HCT116 (cell line): ENCODE results near the gene GLO1. TPM values are rescaled to one million over a fixed set of nuclear protein-coding genes. Genes with fewer than 3 reads are reported as not detected.

ENCODE experiments used
- ATAC-seq: fragments of 200-7000 bp; cut with Tn5 transposase; 2 replicates; pipeline ENCODE4 v1.9.1; 2020; ENCODE audit warnings: mild to moderate bottlenecking, moderate library complexity
- BruUV-seq: library from RNA; stranded (reverse); fragments of 400-500 nt; replicated peaks from 2 replicates; lab custom pipeline; 2021; lab: Mats Ljungman, UMichigan
- CTCF ChIA-PET: fragments of 300-600 bp; sonication (Branson Sonifier 250); formaldehyde crosslinking; loops from one replicate; lab custom pipeline; 2021; ENCODE audit warnings: antibody characterized with exemption; lab: Charles Lee
- POLR2A ChIA-PET: fragments of 300-600, 350-600 bp; sonication (Branson Sonifier 250); formaldehyde crosslinking; loops from one replicate; lab custom pipeline; 2021; ENCODE audit warnings: antibody characterized with exemption; lab: Charles Lee
- RAD21 ChIA-PET, 2 experiments: fragments of 300-600 bp; sonication (Branson Sonifier 250); formaldehyde crosslinking; loops; one replicate each; lab custom pipeline; 2023; ENCODE audit warnings: low total read pairs in 2 of 2; ENCODE audit not compliant: uncharacterized antibody in 2 of 2, unreplicated experiment in 2 of 2, low non-redundant PET in 1 of 2; lab: Charles Lee
- DNase-seq: peaks from one replicate; pipeline ENCODE4 v3.0.0-alpha.2; 2010; ENCODE audit warnings: low read depth, low spot score
- H2AFZ ChIP-seq: fragments of 200-600 bp; shearing (Covaris generic), sonication (generic); 2 replicates; pipeline ENCODE4 v1.6.1; 2017; ENCODE audit warnings: low read depth, mixed run types, mixed read lengths, antibody characterized with exemption, low read length; ENCODE audit not compliant: poor library complexity, severe bottlenecking
- H3K27ac ChIP-seq: 2 replicates; pipeline ENCODE4 v1.5.1; 2012; ENCODE audit warnings: low read depth, low read length
- H3K27me3 ChIP-seq: fragments of 200-600 bp; sonication (generic); 2 replicates; pipeline ENCODE4 v1.6.1; 2016; ENCODE audit warnings: mixed run types, low read length, mixed read lengths; ENCODE audit not compliant: insufficient read depth
- H3K36me3 ChIP-seq, 2 experiments: fragments of 200-500 bp in 1 of 2; fragments of 200-600 bp in 1 of 2; sonication (Bioruptor generic) in 1 of 2; sonication (generic) in 1 of 2; 2 replicates each; pipeline versions ENCODE4 v1.5.1 to v1.6.1; 2014 to 2016; ENCODE audit warnings: low read length in 2 of 2, inconsistent platforms in 1 of 2, mixed read lengths in 1 of 2, mixed run types in 1 of 2; ENCODE audit not compliant: insufficient read depth in 2 of 2, control insufficient read depth in 1 of 2
- H3K4me1 ChIP-seq, 2 experiments: fragments of 200-600 bp in 1 of 2; sonication (generic) in 1 of 2; 2 replicates each; pipeline versions ENCODE4 v1.5.1 to v1.6.1; 2012 to 2017; ENCODE audit warnings: low read length in 2 of 2, inconsistent platforms in 1 of 2, mild to moderate bottlenecking in 1 of 2, mixed read lengths in 1 of 2, mixed run types in 1 of 2, moderate library complexity in 1 of 2; ENCODE audit not compliant: insufficient read depth in 2 of 2, control insufficient read depth in 1 of 2
- H3K4me2 ChIP-seq: fragments of 200-600 bp; sonication (generic); 2 replicates; pipeline ENCODE4 v1.6.1; 2017; ENCODE audit warnings: mixed run types, low read length, mixed read lengths
- H3K4me3 ChIP-seq, 2 experiments: fragments of 200-600 bp in 1 of 2; sonication (generic) in 1 of 2; replicated peaks in 1 of 2; 2 replicates each; pipeline ENCODE4 v1.5.1; 2011 to 2016; ENCODE audit warnings: low read length in 2 of 2, control low read depth in 1 of 2, low read depth in 1 of 2, mild to moderate bottlenecking in 1 of 2, mixed read lengths in 1 of 2, mixed run types in 1 of 2
- H3K79me2 ChIP-seq: fragments of 200-600 bp; sonication (generic); 2 replicates; pipeline ENCODE4 v1.6.1; 2017; ENCODE audit warnings: mild to moderate bottlenecking, mixed run types, low read length, moderate library complexity, mixed read lengths; ENCODE audit not compliant: insufficient read depth
- H3K9ac ChIP-seq: fragments of 200-600 bp; sonication (generic); 2 replicates; pipeline ENCODE4 v1.6.1; 2016; ENCODE audit warnings: low read length, mixed read lengths
- H3K9me2 ChIP-seq: fragments of 200-600 bp; sonication (generic), shearing (Covaris generic); 2 replicates; pipeline ENCODE4 v1.6.1; 2017; ENCODE audit warnings: mixed run types, mild to moderate bottlenecking, moderate library complexity; ENCODE audit not compliant: insufficient read depth
- H3K9me3 ChIP-seq, 2 experiments: fragments of 200-500 bp in 1 of 2; fragments of 200-600 bp in 1 of 2; sonication (Bioruptor generic) in 1 of 2; sonication (generic) in 1 of 2; 2 replicates each; pipeline ENCODE4 v1.6.1; 2014 to 2017; ENCODE audit warnings: low read length in 2 of 2, mixed read lengths in 2 of 2, inconsistent platforms in 1 of 2, low read depth in 1 of 2, mild to moderate bottlenecking in 1 of 2, mixed run types in 1 of 2, moderate library complexity in 1 of 2; ENCODE audit not compliant: control insufficient read depth in 1 of 2, insufficient read depth in 1 of 2
- H4K20me1 ChIP-seq: fragments of 200-600 bp; sonication (generic), shearing (Covaris generic); 2 replicates; pipeline ENCODE4 v1.6.1; 2017; ENCODE audit warnings: mixed run types, mild to moderate bottlenecking, moderate library complexity; ENCODE audit not compliant: insufficient read depth
- CBX3 ChIP-seq: IDR thresholded peaks from 2 replicates; pipeline ENCODE4 v1.6.1; 2012; ENCODE audit warnings: low read depth
- EZH2 ChIP-seq: fragments of 200-600 bp; sonication (generic); IDR thresholded peaks from 2 replicates; pipeline ENCODE4 v1.6.1; 2017; ENCODE audit warnings: antibody characterized with exemption, mixed run types
- EZH2phosphoT487 ChIP-seq: fragments of 200-600 bp; IDR thresholded peaks from 2 replicates; pipeline ENCODE4 v1.6.1; 2018; ENCODE audit warnings: antibody characterized with exemption, borderline replicate concordance
- FOSL1 ChIP-seq: IDR thresholded peaks from 2 replicates; pipeline ENCODE4 v1.6.1; 2012; ENCODE audit warnings: low read depth
- POLR2A ChIP-seq: IDR thresholded peaks from 2 replicates; pipeline ENCODE4 v1.7.0; 2011; ENCODE audit warnings: borderline replicate concordance; ENCODE audit not compliant: insufficient read depth, insufficient read length; ENCODE audit errors: extremely low read depth
- REST ChIP-seq: IDR thresholded peaks from 2 replicates; pipeline ENCODE4 v1.6.1; 2012; ENCODE audit warnings: low read depth
- SRF ChIP-seq: IDR thresholded peaks from 2 replicates; pipeline ENCODE4 v1.6.1; 2012; ENCODE audit warnings: low read depth
- YY1 ChIP-seq: IDR thresholded peaks from 2 replicates; pipeline ENCODE4 v1.6.1; 2011; ENCODE audit warnings: low read length, low read depth, moderate library complexity, mild to moderate bottlenecking; ENCODE audit not compliant: insufficient replicate concordance; ENCODE audit errors: extremely low read depth
- ZBTB33 ChIP-seq: IDR thresholded peaks from 2 replicates; pipeline ENCODE4 v1.6.1; 2011; ENCODE audit warnings: mild to moderate bottlenecking, low read length, moderate library complexity; ENCODE audit not compliant: insufficient replicate concordance; ENCODE audit errors: extremely low read depth
- intact Hi-C: fragments of 100-400 bp; cut with micrococcal nuclease; formaldehyde crosslinking; loops from 2 replicates; pipeline ENCODE4 v1.10.0; 2022
- total RNA-seq: library from RNA; stranded (reverse); gene quantifications from one replicate; pipeline ENCODE4 v1.2.1, GENCODE V29; 2021; ENCODE audit not compliant: unreplicated experiment
- TF ChIP-seq, protein P1 (sequence below), 3 experiments: fragments of 200-600 bp in 1 of 3; sonication (generic) in 1 of 3; IDR thresholded peaks in 2 of 3; conservative IDR thresholded peaks in 1 of 3; 2 replicates each; pipeline ENCODE4 v1.5.1; 2012 to 2017; ENCODE audit warnings: low read depth in 2 of 3, low read length in 2 of 3, antibody characterized with exemption in 1 of 3, borderline replicate concordance in 1 of 3, control low read depth in 1 of 3, mild to moderate bottlenecking in 1 of 3, mixed read lengths in 1 of 3, mixed run types in 1 of 3, moderate library complexity in 1 of 3; ENCODE audit not compliant: insufficient read depth in 1 of 3

The GLO1 gene
- total RNA-seq, 1 experiment from 2014 or later: 191 TPM

DNA sequence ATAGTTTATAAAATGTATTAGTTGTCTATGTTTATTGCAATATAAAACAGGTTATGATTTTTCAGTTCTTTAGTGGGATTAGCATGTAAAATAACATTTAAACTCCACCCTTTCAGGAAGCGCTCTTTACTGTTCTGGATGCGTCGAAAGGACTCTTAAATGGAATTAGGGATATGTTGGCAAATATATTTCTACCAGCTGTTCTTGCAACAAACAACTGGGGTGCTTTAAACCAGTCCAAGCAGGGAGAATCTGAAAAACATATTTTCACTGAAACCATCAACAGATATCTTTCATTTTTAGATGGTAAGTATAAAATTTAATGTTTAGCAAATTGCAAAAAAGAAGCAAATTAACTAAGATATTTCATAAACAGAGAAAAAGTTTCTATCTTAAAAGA is 34.0 kb upstream of the GLO1 start:
- Histone ChIP-seq H2AFZ (no peak overlapping the region), H3K36me3 (no peaks in the 10 kb centered on the region), H3K9ac (no peak overlapping the region), H3K27ac (no peak overlapping the region), H3K4me2 (no peak overlapping the region), H4K20me1 (no peaks in the 10 kb centered on the region), H3K79me2 (no peaks in the 10 kb centered on the region), H3K27me3 (0 out of 2 replicates have a peak, but pooled peaks cover 3% of the 10 kb centered on the region), H3K9me3 (no peaks in the 10 kb centered on the region), H3K4me1 (no peaks in the 10 kb centered on the region), H3K4me3 (no peak overlapping the region), H3K9me2 (no peaks in the 10 kb centered on the region)
- ATAC-seq (no peak), DNase-seq (no peak)
- TF ChIP-seq, protein P1, sequence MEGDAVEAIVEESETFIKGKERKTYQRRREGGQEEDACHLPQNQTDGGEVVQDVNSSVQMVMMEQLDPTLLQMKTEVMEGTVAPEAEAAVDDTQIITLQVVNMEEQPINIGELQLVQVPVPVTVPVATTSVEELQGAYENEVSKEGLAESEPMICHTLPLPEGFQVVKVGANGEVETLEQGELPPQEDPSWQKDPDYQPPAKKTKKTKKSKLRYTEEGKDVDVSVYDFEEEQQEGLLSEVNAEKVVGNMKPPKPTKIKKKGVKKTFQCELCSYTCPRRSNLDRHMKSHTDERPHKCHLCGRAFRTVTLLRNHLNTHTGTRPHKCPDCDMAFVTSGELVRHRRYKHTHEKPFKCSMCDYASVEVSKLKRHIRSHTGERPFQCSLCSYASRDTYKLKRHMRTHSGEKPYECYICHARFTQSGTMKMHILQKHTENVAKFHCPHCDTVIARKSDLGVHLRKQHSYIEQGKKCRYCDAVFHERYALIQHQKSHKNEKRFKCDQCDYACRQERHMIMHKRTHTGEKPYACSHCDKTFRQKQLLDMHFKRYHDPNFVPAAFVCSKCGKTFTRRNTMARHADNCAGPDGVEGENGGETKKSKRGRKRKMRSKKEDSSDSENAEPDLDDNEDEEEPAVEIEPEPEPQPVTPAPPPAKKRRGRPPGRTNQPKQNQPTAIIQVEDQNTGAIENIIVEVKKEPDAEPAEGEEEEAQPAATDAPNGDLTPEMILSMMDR (IDR thresholded peaks at IDR 0.05 in 2 of 3, conservative IDR thresholded peaks at IDR 0.05 in 1 of 3; ENCODE audit: borderline replicate concordance in 1 of 3, insufficient read depth in 1 of 3, low read depth in 2 of 3, low read length in 2 of 3): no peak
- no peak for TF ChIP-seq CBX3
- TF ChIP-seq SRF: no peak
- TF ChIP-seq ZBTB33: no peak
- TF ChIP-seq EZH2phosphoT487: no peak
- no peak for TF ChIP-seq EZH2
- no peak for TF ChIP-seq REST
- TF ChIP-seq YY1: no peak
- no peak for TF ChIP-seq FOSL1
- no peak for TF ChIP-seq POLR2A
- intact Hi-C loops: no loop called here
- CTCF ChIA-PET: no interaction called here
- POLR2A ChIA-PET: no interaction called here
- RAD21 ChIA-PET: no interaction called here
- no TSS peak for BruUV-seq
